GM12892 (cell line): ENCODE measurements around the gene PGGT1B.

Experiments
- DNase-seq: peaks from one replicate; pipeline ENCODE4 v3.0.0; 2011; ENCODE audit not compliant: insufficient read length
- FAIRE-seq: peaks from 2 replicates; lab custom pipeline; 2011; peaks lifted over from hg19 to GRCh38; lab: Jason Lieb, UNC
- POLR2A ChIP-seq: IDR thresholded peaks from 2 replicates; pipeline ENCODE4 v1.6.1; 2011; ENCODE audit warnings: low read depth, low read length, control low read depth
- POLR2AphosphoS5 ChIP-seq: IDR thresholded peaks from 2 replicates; pipeline ENCODE4 v1.6.1; 2011; ENCODE audit warnings: low read depth, low read length, control low read depth
- TAF1 ChIP-seq: IDR thresholded peaks from 2 replicates; pipeline ENCODE4 v1.6.1; 2011; ENCODE audit warnings: low read depth, mild to moderate bottlenecking, control low read depth, low read length, borderline replicate concordance

The PGGT1B gene

DNA sequence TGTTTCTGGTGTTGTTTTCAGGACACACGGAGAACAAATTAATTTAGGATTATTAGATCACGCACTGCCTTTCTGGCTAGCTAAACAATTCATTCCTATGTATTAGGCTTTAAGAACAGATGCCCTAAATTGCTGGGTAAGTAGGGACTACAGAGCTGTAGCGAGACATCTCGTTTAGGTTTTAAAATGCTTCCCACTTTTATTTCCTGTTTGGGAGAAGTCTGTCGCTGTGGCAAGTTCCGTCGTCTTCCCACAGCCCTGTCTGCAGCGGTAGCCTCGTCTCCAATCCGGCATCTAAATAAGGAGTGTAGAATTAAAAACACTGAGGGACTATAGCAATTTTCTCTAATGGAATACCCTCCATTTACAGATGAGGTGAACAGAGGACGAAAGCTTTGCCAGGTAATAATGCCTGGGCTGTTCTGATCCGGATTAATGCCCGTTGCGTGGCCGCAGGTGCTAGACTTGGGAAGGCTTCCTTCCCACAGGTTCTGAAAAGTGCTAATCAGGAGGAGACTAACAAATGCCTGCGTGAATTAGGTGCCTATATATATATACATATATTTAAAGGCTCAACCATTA, 91.7 kb downstream of the PGGT1B start:
- no peak for DNase-seq

DNA sequence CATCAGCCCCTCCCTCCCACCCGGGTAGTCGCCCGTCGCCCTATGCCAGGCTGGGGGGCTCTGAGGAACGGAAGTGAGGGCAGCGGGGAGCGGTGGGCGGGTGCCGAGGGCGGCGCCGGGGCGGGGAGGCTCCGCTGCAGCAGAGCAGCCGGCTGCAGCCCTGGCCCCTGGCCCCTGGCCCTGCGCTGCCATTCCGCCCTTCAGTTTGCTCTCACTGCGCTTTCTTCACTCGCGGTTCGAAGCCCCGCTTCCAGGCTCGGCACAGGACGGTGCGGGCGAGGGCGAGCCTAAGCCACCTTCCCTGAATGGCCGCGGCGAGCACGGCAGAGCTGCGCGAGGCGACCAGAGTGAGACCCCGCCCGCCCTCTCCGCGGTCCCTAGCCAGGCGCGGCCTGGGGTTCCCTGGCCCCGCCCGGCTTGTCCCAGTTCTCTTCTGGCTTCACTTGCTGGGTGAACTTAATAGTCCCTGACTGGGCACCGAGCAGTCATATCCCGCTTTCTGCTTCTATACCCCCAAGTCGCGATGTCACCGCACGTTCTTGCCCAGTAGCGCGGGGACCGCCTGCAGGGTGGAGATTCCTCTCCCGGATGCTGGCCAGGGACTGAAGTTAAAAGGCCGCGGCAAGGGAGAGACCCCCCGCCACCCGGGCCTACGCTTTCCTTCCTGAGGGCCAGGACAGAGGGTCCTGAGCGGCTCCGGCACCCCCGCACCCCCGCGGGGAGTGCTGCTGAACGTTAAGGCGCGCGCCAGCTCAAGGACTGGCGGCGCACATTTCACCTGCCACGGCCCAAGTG, 92.3 kb downstream of the PGGT1B start:
- DNase-seq (no peak), FAIRE-seq (no peak)
- TF ChIP-seq POLR2AphosphoS5 (no peak), TAF1 (no peak), POLR2A (no peak)

More for the DNA sequence above, 91.7 kb downstream of the PGGT1B start:
- FAIRE-seq, result no peak
- TF ChIP-seq POLR2AphosphoS5, result no peak
- no peak for TF ChIP-seq TAF1
- no peak for TF ChIP-seq POLR2A

DNA sequence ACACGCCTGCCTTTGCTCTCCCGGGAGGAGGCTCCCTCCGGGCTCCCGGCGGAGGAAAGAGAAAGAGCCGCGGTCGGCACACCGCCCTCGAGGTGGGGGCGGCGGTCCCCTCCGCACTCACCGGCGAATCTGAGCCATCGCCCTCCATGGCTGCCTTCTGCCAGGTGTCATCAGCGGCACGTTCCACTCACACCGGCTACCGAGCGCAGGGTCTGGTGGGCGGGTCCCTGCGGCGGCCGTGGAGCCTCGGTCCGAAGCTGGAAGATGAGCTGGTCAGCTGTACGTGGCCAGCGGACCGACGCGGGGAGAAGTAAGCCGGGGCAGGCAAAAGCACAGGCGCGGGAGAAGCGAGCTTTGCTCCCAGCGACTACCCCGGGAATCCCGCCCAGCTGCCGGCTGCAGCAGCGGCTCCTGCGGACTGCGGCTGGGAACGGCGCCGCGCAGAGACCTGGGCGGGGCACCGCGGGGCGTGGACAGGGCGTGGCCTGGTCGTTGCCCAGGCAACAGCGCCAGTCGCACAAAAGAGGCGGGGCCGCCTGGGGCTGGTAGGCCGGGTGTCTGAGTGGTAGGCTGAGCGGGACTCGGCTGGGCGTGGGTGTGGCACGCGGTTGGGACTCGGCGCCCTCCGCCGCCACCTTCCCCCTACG, 93.1 kb downstream of the PGGT1B start, which contains the start of gene TRIM36:
Gene TRIM36, minus strand, starts transcription at position 422 of the 647 bp plus-strand sequence. Its CDS starts 274 bp downstream, at position 148.
- DNase-seq (peak; percentile 74), FAIRE-seq (peak; percentile 99)
- TF ChIP-seq POLR2AphosphoS5 (no peak), POLR2A (no peak)

DNA sequence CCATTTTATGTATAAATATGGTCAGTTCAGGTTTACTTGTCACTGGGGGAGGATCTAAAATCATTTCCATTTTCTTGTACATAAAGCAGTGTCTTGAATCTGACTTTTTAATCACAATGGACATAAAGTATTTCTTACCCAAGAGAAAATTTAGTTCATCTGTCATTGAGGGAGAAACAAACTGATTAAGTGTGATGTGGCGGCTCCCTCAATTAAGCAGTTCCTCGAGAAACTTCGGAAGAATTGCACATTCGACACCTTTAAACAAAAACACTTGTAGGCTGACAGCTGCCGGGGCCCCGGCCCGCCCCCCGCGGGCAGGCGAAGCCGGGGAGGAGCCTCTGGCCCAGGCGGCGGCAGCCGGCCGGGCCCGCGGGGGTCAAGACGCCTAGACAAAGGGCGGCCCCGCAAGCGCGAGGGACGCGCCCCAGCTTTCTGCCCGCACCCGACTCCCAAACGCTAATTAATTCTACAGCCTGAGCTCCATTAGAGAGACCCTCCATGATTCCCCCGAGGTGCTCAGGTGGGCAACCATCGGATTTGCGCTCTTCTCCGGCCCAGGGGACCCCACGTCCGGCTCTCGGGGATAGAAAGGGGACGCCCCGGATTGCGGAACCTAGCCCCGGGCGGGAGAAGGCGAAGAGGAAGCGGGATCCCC, 93.7 kb downstream of the PGGT1B start:
- no peak for FAIRE-seq
- TF ChIP-seq POLR2A (no peak), POLR2AphosphoS5 (no peak), TAF1 (no peak)
- no peak for DNase-seq

DNA sequence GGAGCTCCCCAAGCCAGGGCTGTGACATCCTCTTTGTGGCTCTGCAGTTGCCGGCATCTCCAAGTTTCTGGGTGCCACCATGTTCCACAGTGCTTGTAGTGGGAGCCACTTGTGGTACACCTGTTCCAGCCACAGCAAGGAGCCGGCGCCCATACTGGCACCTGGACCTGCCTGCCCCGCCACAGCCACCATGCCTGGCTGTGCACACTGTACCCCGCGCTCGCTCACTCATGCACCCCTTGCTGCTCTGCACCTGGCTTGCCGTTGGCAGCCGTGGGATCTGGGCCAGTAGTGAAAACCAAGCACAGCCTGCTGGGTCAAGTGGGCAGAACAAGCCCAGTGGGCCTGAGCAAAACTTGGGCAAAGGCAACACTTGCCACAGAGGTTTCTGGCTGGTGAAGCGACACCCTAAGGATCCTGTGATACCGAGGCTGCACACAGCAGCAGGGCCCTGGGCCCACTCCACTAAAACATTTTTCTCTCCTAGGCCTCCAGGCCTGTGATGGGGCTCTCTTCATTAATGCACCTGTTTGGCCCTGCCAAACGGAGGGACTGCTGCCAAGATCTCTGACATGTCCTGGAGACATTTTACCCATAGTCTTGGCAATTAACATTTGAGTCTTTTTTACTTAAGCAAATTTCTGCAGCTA, 95.8 kb downstream of the PGGT1B start:
- FAIRE-seq, result no peak
- TF ChIP-seq POLR2AphosphoS5 (no peak), TAF1 (no peak), POLR2A (no peak)
- no peak for DNase-seq

GRCh38 chr5:115165790-115166189, 96.9 kb downstream of the PGGT1B start:
- FAIRE-seq (no peak), DNase-seq (no peak)
- TF ChIP-seq POLR2A (no peak), POLR2AphosphoS5 (no peak), TAF1 (no peak)

DNA sequence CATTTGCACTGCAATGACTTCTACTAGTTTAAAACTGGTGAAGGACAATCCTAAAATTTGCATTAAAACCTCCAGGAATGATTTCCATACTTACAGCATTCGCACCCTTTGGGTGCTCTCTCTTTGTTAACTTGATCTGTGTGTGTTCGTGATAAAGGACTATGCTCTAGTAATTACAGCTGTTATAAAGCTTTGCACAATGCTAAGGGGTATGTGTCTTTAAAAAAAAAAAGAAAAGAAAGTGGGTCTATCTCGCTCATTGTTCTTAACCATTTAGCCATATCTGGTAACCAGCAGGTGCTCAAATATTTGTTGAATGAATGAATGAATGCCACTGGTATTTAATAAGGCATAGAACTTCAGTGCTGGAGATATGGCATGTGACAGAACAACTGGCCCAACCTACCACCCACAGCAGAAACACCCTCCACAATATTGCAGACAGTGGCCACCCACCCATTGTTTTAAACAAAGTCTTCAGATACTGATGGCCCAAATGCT, 101.7 kb downstream of the PGGT1B start:
- DNase-seq, result no peak
- no peak for FAIRE-seq
- no peak for TF ChIP-seq POLR2AphosphoS5
- no peak for TF ChIP-seq POLR2A
- no peak for TF ChIP-seq TAF1
